ENCODE results near the gene KANK2.
"Not testable (repeated sequence)": the region's sequence is repeated elsewhere in the genome, so short reads cannot be mapped to it uniquely, and the experiment has no call there.

The KANK2 gene

DNA sequence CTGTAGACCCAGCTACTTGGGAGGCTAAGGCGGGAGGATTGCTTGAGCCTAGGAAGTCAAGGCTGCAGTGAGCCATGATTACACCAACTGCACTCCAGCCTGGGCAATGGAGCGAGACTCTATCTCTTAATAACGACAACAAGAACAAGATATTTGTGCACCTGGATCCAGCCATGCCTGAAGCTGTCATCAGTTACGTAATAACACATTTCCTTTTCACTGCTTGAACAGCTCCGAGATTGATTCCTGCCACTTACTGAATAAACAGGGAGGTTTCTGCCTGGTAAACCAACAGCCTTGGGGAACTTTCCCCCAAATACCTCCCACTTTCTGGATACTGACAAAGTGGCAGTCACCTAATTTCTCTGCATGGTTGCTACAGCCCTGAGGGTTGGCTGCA, 5.4 kb downstream of the KANK2 start:
- TF ChIP-seq, protein P1, sequence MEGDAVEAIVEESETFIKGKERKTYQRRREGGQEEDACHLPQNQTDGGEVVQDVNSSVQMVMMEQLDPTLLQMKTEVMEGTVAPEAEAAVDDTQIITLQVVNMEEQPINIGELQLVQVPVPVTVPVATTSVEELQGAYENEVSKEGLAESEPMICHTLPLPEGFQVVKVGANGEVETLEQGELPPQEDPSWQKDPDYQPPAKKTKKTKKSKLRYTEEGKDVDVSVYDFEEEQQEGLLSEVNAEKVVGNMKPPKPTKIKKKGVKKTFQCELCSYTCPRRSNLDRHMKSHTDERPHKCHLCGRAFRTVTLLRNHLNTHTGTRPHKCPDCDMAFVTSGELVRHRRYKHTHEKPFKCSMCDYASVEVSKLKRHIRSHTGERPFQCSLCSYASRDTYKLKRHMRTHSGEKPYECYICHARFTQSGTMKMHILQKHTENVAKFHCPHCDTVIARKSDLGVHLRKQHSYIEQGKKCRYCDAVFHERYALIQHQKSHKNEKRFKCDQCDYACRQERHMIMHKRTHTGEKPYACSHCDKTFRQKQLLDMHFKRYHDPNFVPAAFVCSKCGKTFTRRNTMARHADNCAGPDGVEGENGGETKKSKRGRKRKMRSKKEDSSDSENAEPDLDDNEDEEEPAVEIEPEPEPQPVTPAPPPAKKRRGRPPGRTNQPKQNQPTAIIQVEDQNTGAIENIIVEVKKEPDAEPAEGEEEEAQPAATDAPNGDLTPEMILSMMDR (IDR thresholded peaks at IDR 0.05; ENCODE audit: insufficient read depth, low read length, missing control alignments) = no peak
- no peak overlapping the region for H3K4me3 ChIP-seq (ENCODE audit: low read depth, low read length)
- POLR2A ChIA-PET = interaction anchor here (1.6 kb wide), 1 partner anchor 53 kb away, joined by 3 read pairs; no protein-coding TSS in a partner anchor
- CTCF ChIA-PET = interaction anchor here (0.7 to 1.3 kb wide), 4 partner anchors 12 to 66 kb away, joined by 3 to 6 read pairs (median 4); no protein-coding TSS in a partner anchor
- DNase-seq (ENCODE audit: low read depth, low spot score) = no peak

GRCh38 chr19:11191273-11191755, 6.0 kb downstream of the KANK2 start:
- POLR2A ChIA-PET = interaction anchor here (1.3 to 1.6 kb wide), 2 partner anchors 11 to 53 kb away, joined by 3 read pairs; no protein-coding TSS in a partner anchor
- TF ChIP-seq, protein P1 (IDR thresholded peaks at IDR 0.05; ENCODE audit: insufficient read depth, low read length, missing control alignments) = no peak
- H3K4me3 ChIP-seq (ENCODE audit: low read depth, low read length) = no peak overlapping the region
- CTCF ChIA-PET = interaction anchor here (0.7 to 2.2 kb wide), 6 partner anchors 12 to 65 kb away, joined by 3 to 9 read pairs (median 6); no protein-coding TSS in a partner anchor
- DNase-seq (ENCODE audit: low read depth, low spot score) = no peak

DNA sequence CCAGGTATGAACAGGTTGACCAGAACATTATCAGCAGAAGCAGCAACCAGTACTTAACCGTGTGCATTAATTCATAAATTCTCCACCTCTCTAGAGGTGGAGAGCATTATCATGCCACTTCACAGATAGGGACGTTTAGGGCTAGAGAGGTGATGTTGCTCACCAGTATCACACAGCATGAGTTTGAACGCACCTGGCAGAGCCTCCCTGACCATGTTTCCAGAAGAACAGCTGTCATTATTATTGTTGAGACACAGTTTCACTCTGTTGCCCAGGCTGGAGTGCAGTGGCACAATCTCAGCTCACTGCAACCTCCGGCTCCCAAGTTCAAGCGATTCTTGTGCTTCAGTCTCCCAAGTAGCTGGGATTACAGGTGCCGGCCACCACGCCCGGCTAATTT, 6.8 kb downstream of the KANK2 start:
- DNase-seq (ENCODE audit: low read depth, low spot score) = no peak
- POLR2A ChIA-PET = interaction anchor here (1.3 to 1.6 kb wide), 2 partner anchors 10 to 52 kb away, joined by 3 read pairs; no protein-coding TSS in a partner anchor
- H3K4me3 ChIP-seq (ENCODE audit: low read depth, low read length) = no peak overlapping the region
- CTCF ChIA-PET = interaction anchor here (0.7 to 2.2 kb wide), 3 partner anchors 14 to 64 kb away, joined by 3 to 9 read pairs (median 5); no protein-coding TSS in a partner anchor
- TF ChIP-seq, protein P1 (IDR thresholded peaks at IDR 0.05; ENCODE audit: insufficient read depth, low read length, missing control alignments) = no peak

- CTCF ChIA-PET = interaction anchor here (0.8 to 1.5 kb wide), 3 partner anchors 21 to 61 kb away, joined by 3 to 4 read pairs (median 3); no protein-coding TSS in a partner anchor
- POLR2A ChIA-PET = no interaction called here
- DNase-seq (ENCODE audit: low read depth, low spot score) = no peak
- H3K4me3 ChIP-seq (ENCODE audit: low read depth, low read length) = no peak overlapping the region
- TF ChIP-seq, protein P1 (IDR thresholded peaks at IDR 0.05; ENCODE audit: insufficient read depth, low read length, missing control alignments) = no peak
These were observed 9.9 kb downstream of the KANK2 start for GRCh38 chr19:11187441-11187840.

- DNase-seq (ENCODE audit: low read depth, low spot score) = no peak
- H3K4me3 ChIP-seq (ENCODE audit: low read depth, low read length) = no peak overlapping the region
- TF ChIP-seq, protein P1 (IDR thresholded peaks at IDR 0.05; ENCODE audit: insufficient read depth, low read length, missing control alignments) = no peak
- POLR2A ChIA-PET = no interaction called here
- CTCF ChIA-PET = interaction anchor here (1.1 to 1.5 kb wide), 3 partner anchors 21 to 57 kb away, joined by 3 to 12 read pairs (median 4); no protein-coding TSS in a partner anchor
These were observed 14.4 kb downstream of the KANK2 start for GRCh38 chr19:11182994-11183393.

- ChIA-PET POLR2A (no interaction called here), CTCF (no interaction called here)
- DNase-seq (ENCODE audit: low read depth, low spot score) = no peak
- TF ChIP-seq, protein P1 (IDR thresholded peaks at IDR 0.05; ENCODE audit: insufficient read depth, low read length, missing control alignments) = no peak
- H3K4me3 ChIP-seq (ENCODE audit: low read depth, low read length) = no peak overlapping the region
These were observed 15.9 kb downstream of the KANK2 start for GRCh38 chr19:11181488-11181887.

DNA sequence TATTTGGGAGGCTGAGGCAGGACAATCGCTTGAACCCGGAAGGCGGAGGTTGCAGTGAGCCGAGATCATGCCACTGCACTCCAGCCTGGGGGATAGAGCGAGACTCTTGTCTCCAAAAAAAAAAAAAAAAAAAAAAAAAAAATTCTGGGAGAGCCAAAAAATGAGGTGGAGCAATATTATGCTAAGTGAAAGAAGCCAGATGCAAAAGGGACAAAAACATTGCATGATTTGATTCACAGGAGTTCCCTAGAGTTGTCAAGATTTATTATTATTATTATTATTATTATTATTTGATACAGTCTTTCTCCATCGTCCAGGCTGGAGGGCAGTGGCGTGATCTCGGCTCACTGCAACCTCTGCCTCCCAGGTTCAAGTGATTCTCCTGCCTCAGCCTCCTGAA, 16.4 kb downstream of the KANK2 start:
- POLR2A ChIA-PET = interaction anchor here (1.4 kb wide), 1 partner anchor 10 kb away, joined by 3 read pairs; no protein-coding TSS in a partner anchor
- H3K4me3 ChIP-seq (ENCODE audit: low read depth, low read length); DNase-seq (ENCODE audit: low read depth, low spot score); CTCF ChIA-PET: not testable (repeated sequence)

Measured in AG04449 (cell line).